GM19099 (cell line): Measurements from ENCODE around the gene DBNDD1.
A peak's percentile ranks its signal among the peaks of the same experiment; 100 is the strongest.

Source experiments
- POLR2A ChIP-seq: IDR thresholded peaks from 3 replicates; pipeline ENCODE4 v1.6.1; 2011; ENCODE audit warnings: low read depth; ENCODE audit not compliant: insufficient read length; ENCODE audit errors: extremely low read depth

DBNDD1 gene

DNA sequence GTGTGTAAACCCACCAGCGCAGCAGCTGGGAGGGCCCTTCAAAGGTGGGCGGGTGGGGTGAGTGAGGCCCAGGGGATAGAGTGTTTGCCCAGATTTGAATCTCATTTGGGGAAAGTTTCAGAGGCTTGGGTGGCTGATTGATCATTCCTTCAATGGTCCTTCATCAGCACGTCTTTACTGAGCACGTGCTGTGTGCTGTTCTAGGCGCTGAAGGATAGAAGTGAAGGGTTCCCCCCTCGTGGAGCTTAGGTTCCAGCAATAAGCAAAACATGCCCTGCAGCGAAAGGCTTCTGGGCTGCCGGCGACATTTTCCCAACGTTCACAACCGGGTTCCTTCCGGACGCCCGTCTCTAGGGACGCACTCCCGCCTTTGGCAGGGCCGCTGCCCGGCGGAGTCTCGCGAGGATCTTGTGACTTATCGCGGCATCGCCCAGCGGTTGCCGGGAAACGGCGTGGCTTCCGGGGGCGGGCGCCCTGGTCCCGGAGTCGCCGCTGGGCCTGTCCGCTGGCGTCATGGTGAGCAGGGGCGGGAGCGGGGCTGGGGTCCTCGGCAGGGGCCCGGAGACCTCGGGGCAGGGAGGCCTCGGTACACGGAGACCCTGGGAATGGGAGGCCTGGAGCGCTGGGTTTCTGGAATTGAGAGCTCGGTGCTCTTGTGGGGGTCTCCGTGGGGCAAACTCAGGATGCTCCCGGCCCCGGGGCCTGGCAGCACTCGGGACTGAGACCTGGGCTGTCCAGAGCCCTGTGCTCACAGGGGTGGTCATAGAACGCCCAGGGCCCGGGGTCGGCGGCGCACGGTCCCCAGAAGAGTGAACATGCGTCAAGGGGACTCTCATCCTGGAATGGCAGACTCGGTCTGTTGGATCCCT, 3.2 kb upstream of the DBNDD1 start:
- TF ChIP-seq POLR2A: peak; percentile 68

DNA sequence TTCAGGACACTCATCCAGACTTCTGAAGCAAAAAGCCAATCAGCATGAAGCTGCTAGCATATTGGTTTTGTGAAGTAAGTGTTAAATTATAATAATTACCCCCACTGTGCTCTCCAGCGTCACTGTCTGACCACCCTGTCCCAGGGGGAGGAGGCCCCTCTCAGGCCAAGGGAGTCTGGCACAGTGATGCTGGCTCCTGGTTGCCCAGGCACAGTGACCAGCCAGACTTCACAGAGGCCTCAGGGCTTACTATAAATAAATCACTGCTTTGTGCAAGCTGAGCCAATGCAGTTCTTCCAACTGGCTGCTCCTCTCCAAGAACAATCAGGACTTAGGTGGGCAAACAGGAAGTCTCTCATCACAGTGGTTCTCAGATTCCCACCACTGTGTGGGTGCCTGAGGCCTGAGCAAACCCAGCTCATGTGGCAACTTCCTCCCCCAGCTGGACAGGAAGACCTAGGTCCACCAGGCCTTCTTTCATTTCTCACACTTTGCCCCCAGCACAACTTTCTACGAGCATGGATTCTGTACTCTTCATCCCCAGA, 1.7 kb upstream of the DBNDD1 start:
- no peak for TF ChIP-seq POLR2A

GRCh38 chr16:90020260-90020837, 1.1 kb upstream of the DBNDD1 start:
- no peak for TF ChIP-seq POLR2A

- TF ChIP-seq POLR2A: peak; percentile 34
These were observed 445 bp upstream of the DBNDD1 start for GRCh38 chr16:90019543-90020259.

DNA sequence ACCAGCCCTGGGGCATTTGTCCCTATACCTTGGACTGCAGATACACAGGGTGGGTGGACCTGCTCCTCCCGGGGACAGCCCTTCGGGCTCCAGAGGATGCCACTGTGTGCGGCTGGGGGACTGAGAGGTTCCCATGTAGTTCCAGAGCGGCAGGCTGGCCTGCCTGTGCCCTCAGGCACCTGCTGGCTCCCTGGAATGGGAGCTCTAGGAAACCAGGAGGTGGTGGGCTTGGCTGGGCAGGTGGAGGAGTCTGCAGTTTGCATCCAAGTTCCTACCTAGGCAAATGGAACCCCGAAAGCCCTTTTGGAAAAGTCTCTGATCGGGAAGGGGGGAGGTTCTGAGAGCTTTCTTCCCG, 982 bp downstream of the DBNDD1 start:
- TF ChIP-seq POLR2A: no peak

- no peak for TF ChIP-seq POLR2A
These were observed 2.8 kb downstream of the DBNDD1 start for GRCh38 chr16:90016339-90016950.

GRCh38 chr16:90015586-90016338, 3.5 kb downstream of the DBNDD1 start:
- no peak for TF ChIP-seq POLR2A

DNA sequence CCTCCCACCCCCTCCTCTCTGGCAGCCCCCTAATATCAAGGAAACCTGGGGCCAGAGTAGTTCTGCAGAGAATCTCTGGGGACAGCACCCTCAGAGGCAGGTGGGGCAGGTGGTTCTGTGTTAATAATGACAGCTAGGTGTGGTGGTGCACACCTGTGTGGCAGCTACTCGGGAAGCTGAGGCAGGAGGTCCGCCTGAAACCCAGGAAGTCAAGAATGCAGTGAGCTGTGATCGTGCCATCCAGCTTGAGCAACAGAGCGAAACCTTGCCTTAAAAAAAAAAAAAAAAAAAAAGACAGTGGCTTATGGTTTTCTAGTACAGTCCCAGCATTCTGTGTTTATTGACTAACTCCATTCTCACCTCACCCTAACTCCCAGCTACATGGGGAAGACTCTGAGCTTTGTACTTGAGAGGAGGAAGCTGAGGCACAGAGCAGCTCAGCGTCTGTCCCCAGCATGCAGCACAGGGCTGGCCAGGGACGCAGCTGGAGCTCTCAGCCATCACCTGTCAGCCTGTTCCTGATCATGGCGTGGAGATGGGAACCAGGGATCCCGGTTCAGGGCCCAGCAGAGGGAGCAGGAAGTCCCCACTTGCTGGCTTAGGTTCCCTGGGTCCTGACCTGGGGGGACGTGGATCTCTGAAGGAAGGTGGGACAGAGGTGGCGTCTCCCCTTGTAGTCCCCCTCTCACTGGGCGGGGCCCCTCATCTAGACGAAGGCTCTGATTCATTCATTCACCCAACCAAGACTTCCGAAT, 6.1 kb downstream of the DBNDD1 start:
- no peak for TF ChIP-seq POLR2A

GRCh38 chr16:90011908-90012501, 7.3 kb downstream of the DBNDD1 start:
- TF ChIP-seq POLR2A: no peak

GRCh38 chr16:90011508-90011819, 7.8 kb downstream of the DBNDD1 start:
- no peak for TF ChIP-seq POLR2A

GRCh38 chr16:90010676-90011507, 8.4 kb downstream of the DBNDD1 start:
- TF ChIP-seq POLR2A: no peak

DNA sequence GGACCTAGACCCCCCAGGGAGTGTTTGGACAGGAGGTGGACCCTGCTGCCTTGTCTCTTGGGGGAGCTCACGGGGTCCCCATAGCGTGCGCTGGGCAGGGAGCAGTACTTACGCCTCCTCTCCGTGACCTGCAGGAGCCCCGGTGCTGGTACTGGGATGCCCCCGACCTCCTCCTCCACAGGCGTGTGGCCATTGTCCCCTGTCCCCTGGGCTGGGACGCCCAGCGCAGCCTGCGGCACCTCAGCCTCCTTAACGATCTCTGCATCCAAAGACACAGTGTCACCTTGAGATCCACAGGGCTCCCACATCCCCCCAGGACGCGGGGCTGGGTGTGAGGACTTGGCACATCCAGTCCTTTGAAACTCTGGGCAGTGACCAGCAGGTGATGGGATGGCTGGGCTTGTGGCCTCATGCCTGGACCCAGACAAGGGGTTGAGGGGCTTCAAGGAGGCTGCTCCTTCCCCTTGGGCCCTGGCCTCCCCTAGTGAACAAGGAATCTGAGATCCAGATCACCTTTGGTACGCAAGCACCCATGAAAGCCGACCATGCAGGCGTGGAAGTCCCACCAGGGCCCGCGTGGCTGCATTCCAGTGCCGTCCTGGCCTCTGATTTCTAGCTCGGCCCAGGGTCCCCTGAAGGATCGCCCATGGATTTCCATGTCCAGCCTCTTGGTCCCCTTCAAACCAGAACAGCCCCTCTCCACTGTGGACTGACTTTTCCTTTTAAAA, 9.9 kb downstream of the DBNDD1 start:
- TF ChIP-seq POLR2A: no peak
